Testis (tissue), 2 donors: Measurements from ENCODE around the gene CLNK.

Source experiments
- POLR2A ChIP-seq: fragments of 450-650 bp; IDR thresholded peaks from one replicate; pipeline ENCODE4 v1.6.1; 2017; ENCODE audit warnings: antibody characterized with exemption, mild to moderate bottlenecking, moderate library complexity
- TF ChIP-seq, protein P1 (sequence below), 3 experiments: fragments of 450-650 bp in 2 of 3; fragments of 200-600 bp in 1 of 3; sonication (generic) in 1 of 3; IDR thresholded peaks; one replicate each; pipeline ENCODE4 v1.5.1; 2016 to 2019; ENCODE audit warnings: antibody characterized with exemption in 3 of 3, mild to moderate bottlenecking in 2 of 3, moderate library complexity in 1 of 3

DNA sequence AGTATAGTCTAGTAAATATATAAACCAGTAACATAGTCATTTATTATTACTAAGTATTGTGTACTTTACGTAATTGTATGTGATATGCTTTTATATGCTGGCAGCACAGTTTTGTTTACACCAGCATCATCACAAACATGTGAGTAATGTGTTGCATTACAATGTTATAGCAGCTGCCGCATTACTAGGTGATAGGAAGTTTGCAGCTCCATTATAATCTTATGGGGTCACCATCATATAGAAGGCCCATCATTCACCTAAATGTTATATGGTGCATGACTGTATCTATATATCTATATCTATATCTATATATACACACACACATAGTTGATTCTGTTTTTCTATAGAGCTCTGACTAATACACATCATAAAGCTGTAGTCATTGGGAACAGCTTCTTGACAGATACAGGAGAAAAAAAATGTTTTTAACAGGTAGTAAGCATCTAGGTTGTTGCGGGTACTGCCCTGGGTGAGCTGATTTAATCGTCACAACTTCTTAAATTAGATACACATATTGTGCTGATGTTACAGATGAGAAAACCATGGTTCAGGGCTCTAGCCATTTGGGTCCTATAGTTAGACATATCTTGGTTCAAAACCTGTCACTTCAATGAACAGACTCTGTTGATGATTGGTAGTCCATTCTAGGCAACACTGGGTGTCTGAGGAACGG lies 77.9 kb downstream of the CLNK start:
- TF ChIP-seq, protein P1, sequence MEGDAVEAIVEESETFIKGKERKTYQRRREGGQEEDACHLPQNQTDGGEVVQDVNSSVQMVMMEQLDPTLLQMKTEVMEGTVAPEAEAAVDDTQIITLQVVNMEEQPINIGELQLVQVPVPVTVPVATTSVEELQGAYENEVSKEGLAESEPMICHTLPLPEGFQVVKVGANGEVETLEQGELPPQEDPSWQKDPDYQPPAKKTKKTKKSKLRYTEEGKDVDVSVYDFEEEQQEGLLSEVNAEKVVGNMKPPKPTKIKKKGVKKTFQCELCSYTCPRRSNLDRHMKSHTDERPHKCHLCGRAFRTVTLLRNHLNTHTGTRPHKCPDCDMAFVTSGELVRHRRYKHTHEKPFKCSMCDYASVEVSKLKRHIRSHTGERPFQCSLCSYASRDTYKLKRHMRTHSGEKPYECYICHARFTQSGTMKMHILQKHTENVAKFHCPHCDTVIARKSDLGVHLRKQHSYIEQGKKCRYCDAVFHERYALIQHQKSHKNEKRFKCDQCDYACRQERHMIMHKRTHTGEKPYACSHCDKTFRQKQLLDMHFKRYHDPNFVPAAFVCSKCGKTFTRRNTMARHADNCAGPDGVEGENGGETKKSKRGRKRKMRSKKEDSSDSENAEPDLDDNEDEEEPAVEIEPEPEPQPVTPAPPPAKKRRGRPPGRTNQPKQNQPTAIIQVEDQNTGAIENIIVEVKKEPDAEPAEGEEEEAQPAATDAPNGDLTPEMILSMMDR (IDR thresholded peaks at IDR 0.05) = no peak
- TF ChIP-seq POLR2A = no peak
